HG03558 (cell line): ENCODE results near the gene NPEPL1.

Source experiments
- ATAC-seq: cut with Tn5 transposase; IDR thresholded peaks from one replicate; pipeline ENCODE4 v1.9.1; 2021; ENCODE audit warnings: moderate number of reproducible peaks; ENCODE audit not compliant: unreplicated experiment; ENCODE audit errors: extremely low read depth

The NPEPL1 gene

GRCh38 chr20:58657262-58657661 is 35.3 kb upstream of the NPEPL1 start:
- ATAC-seq = no peak

- ATAC-seq = no peak
Observed at GRCh38 chr20:58657986-58658385, 34.6 kb upstream of the NPEPL1 start.

GRCh38 chr20:58658760-58659159 is 33.8 kb upstream of the NPEPL1 start:
- no peak for ATAC-seq

GRCh38 chr20:58659841-58660240 is 32.8 kb upstream of the NPEPL1 start:
- no peak for ATAC-seq

GRCh38 chr20:58660855-58661597 is 31.6 kb upstream of the NPEPL1 start:
- ATAC-seq = no peak

GRCh38 chr20:58661598-58662473 is 30.8 kb upstream of the NPEPL1 start:
- no peak for ATAC-seq

- ATAC-seq = no peak
Observed at GRCh38 chr20:58664331-58664730, 28.3 kb upstream of the NPEPL1 start.

- no peak for ATAC-seq
Observed at GRCh38 chr20:58664883-58665282, 27.7 kb upstream of the NPEPL1 start.

GRCh38 chr20:58665606-58666005 is 27.0 kb upstream of the NPEPL1 start:
- ATAC-seq = no peak

GRCh38 chr20:58666702-58667101 is 25.9 kb upstream of the NPEPL1 start:
- ATAC-seq = no peak

GRCh38 chr20:58667975-58668374 is 24.6 kb upstream of the NPEPL1 start:
- no peak for ATAC-seq

- ATAC-seq = no peak
Observed at GRCh38 chr20:58668901-58669286, 23.7 kb upstream of the NPEPL1 start.

GRCh38 chr20:58669287-58670006 is 23.2 kb upstream of the NPEPL1 start:
- ATAC-seq = no peak

- no peak for ATAC-seq
Observed at GRCh38 chr20:58670102-58670501, 22.5 kb upstream of the NPEPL1 start.

- ATAC-seq = no peak
Observed at GRCh38 chr20:58670659-58671058, 21.9 kb upstream of the NPEPL1 start.

- ATAC-seq = no peak
Observed at GRCh38 chr20:58673119-58673518, 19.5 kb upstream of the NPEPL1 start.

GRCh38 chr20:58675146-58675584 is 17.4 kb upstream of the NPEPL1 start:
- no peak for ATAC-seq

GRCh38 chr20:58675641-58676040 is 17.0 kb upstream of the NPEPL1 start:
- ATAC-seq = no peak

- ATAC-seq = no peak
Observed at GRCh38 chr20:58676161-58676560, 16.4 kb upstream of the NPEPL1 start.

- no peak for ATAC-seq
Observed at GRCh38 chr20:58677079-58677604, 15.5 kb upstream of the NPEPL1 start.

- ATAC-seq = no peak
Observed at GRCh38 chr20:58677808-58678207, 14.8 kb upstream of the NPEPL1 start.
